22Rv1 (cell line): ENCODE measurements around the gene CCR5.
A peak's percentile ranks its signal among the peaks of the same experiment; 100 is the strongest.

Experiments used
- H3K27ac ChIP-seq: fragments of 450-650 bp; 2 replicates; pipeline ENCODE4 v1.5.1; 2017
- CTCF ChIP-seq: fragments of 450-650 bp; IDR thresholded peaks from 2 replicates; pipeline ENCODE4 v1.5.1; 2017; ENCODE audit warnings: mild to moderate bottlenecking
- ZFX ChIP-seq: fragments of 450-650 bp; IDR thresholded peaks from 2 replicates; pipeline ENCODE4 v1.6.1; 2017; ENCODE audit warnings: antibody characterized with exemption, borderline replicate concordance

The CCR5 gene

GRCh38 chr3:46369675-46370132, 1.0 kb upstream of the CCR5 start:
- no peak for TF ChIP-seq CTCF
- TF ChIP-seq ZFX: no peak
- H3K27ac ChIP-seq: no peak overlapping the region

- no peak for TF ChIP-seq CTCF
- no peak for TF ChIP-seq ZFX
- no peak overlapping the region for H3K27ac ChIP-seq
Measured at GRCh38 chr3:46371519-46372340, 984 bp downstream of the CCR5 start.

- TF ChIP-seq CTCF: peak; percentile 44
- TF ChIP-seq ZFX: no peak
- no peak overlapping the region for H3K27ac ChIP-seq
Measured at GRCh38 chr3:46372492-46373359, 2.0 kb downstream of the CCR5 start.

- no peak for TF ChIP-seq CTCF
- no peak for TF ChIP-seq ZFX
- no peak overlapping the region for H3K27ac ChIP-seq
Measured at GRCh38 chr3:46374755-46375154, 4.0 kb downstream of the CCR5 start.

GRCh38 chr3:46375218-46375617, 4.5 kb downstream of the CCR5 start:
- H3K27ac ChIP-seq: no peak overlapping the region
- TF ChIP-seq CTCF (no peak), ZFX (no peak)

- TF ChIP-seq CTCF (no peak), ZFX (no peak)
- no peak overlapping the region for H3K27ac ChIP-seq
Measured at GRCh38 chr3:46375814-46376213, 5.1 kb downstream of the CCR5 start.
